ENCODE data around the gene FBXO36.
"Not testable (repeated sequence)": the region's sequence is repeated elsewhere in the genome, so short reads cannot be mapped to it uniquely, and the experiment has no call there.

FBXO36 gene, protein sequence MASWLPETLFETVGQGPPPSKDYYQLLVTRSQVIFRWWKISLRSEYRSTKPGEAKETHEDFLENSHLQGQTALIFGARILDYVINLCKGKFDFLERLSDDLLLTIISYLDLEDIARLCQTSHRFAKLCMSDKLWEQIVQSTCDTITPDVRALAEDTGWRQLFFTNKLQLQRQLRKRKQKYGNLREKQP

GRCh38 chr2:229922449-229923386, at the start of gene FBXO36:
TSS of gene FBXO36 (plus strand) at chr2:229922503. CDS start at chr2:229922514, 11 bp downstream.
- no peak for DNase-seq

DNA sequence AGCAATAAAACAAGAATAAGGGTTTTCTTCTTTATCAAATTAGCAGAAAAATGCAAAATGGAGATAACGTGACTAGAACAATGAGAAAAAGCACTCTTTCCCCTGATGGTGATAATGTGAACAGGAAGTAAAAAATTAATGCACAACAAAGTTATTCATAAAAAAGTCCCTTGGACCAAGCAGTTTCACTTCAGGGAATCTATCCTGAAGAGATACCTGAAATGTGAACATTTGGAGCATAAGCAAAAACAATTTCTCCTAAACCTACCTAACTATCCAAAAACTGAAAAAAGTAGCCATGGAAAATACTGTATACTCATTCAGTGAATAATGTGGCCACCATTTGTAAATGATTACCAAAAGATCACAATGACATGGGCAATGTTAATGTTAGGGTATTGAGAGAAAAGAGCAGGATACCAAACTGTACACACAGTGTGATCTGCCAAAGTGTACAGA, 49.2 kb upstream of the FBXO36 start:
- no peak for DNase-seq

DNA sequence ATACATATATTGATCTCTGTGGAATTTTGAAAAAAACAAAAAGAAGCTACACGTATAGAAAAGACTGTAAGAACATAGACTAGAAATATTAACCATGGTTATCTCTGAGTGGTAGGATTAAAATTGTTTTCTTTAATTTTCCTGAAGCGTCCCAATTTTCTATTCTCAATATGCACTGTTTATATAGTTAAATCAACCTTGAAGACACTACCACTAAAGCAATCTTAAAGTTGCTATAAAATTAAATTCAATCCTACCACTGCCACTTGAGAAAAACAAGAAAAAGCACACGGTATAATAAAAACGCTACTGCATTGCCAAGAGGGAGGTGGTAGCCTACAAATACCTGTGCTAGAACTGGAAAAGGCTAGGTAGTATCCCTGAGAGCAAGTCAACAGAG, 47.7 kb upstream of the FBXO36 start:
- no peak for DNase-seq

- DNase-seq = no peak
Observed at GRCh38 chr2:229875549-229875948, 46.8 kb upstream of the FBXO36 start.

DNA sequence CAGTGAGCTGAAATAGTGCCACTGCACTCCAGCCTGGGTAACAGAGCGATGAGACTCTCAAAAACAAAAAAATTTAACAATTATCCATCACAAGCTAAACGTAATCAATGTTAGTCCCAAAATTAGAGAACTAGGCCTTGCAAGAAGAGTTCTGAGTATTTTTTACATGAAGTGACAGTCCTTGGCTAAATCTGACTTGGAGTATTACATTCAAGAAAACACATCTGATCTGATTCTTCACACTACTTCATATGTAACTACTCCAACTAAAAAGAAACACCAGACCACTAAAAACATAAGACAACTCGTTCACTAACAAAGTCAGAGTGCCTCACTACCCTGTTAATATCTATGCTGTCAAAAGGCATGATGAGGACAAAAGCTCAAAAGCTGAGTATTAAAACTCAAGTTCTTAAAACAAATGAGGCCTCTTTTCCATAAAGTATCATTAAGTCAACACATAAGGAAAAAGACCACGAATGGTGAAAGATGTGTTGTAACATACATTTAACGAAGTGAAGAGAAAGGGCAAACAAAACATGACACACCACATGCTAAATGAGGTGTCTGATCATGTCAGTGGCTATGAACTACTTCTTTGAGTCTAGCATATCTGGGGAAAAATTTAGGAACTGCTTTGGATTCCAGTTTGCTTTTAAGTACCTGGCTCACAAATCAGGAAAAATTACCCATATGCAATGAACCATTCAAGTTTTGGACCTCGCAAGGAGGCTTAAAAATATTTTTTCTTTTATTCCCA, 42.9 kb upstream of the FBXO36 start:
- no peak for DNase-seq

DNA sequence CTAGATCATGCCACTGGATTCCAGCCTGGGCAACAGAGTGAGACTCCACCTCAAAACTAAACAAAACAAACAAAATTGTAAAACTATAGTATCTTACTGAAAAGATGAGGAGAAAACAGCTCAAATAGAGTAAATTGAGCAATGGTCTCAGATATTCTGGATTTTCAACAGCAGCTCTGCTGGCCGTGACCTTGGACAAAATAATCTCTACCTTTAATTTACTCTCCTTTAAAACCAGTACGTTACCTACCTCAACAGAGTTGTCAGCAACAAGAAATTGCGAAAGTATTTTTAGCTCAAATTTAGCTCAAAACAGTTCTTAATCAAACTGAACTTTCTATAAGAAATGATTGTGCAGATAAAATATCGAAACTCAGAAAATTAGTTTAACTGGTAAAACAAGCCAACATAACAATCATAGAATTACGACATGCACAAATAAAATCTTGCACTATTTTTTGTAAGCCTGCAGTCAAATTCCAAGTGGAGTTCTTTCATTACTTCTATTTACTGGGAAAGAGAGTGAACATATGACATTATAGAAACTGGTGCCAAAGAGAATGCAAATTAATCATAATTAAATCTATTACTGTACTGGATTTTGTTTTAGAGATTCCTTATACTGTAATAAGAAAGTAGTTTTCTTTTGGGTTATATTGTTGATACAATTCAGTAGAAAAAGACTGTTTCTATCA, 41.3 kb upstream of the FBXO36 start:
- DNase-seq = no peak

DNA sequence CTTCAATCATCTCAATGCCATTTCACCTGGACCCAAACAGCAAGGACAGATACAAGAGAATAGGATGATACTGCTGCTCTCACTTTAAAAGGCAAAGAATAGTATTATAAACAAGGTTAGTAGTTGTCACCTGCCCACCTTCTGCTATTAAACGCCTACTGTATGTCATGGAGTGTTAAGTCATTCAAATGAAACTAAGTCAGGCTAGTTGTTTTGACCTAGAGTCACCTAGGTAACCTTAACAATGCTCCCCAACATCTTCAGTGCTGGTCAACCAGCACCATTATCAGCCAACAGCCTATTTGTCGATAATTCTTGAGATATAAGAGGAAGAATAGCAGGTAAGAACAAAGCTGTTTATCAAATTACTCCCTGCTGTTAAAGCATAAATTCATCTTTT, 39.7 kb upstream of the FBXO36 start:
- no peak for DNase-seq

- no peak for DNase-seq
Observed at GRCh38 chr2:229884775-229885699, 37.3 kb upstream of the FBXO36 start.

DNA sequence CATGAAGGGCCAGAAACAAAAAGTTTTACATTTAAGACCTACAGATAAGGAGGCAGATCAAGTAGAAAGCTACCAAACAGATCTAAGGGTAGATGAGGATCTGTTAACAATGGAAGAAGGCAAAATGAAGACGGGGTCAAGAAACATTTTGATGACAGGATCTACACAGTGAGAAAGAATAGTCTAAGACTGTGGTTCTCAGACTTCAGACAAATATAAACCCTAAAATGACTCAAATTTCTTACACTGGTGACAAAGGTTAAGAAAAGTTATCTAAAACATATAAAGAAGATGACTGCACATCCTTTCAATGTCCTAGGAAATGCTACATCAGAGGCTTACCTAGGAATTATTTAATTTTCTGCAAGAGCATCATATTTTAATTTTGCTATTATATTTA, 34.9 kb upstream of the FBXO36 start:
- DNase-seq = no peak

- DNase-seq = no peak
Observed at GRCh38 chr2:229888031-229888430, 34.3 kb upstream of the FBXO36 start.

GRCh38 chr2:229889023-229889422, 33.3 kb upstream of the FBXO36 start:
- DNase-seq = no peak

- no peak for DNase-seq
Observed at GRCh38 chr2:229896857-229897256, 25.4 kb upstream of the FBXO36 start.

DNA sequence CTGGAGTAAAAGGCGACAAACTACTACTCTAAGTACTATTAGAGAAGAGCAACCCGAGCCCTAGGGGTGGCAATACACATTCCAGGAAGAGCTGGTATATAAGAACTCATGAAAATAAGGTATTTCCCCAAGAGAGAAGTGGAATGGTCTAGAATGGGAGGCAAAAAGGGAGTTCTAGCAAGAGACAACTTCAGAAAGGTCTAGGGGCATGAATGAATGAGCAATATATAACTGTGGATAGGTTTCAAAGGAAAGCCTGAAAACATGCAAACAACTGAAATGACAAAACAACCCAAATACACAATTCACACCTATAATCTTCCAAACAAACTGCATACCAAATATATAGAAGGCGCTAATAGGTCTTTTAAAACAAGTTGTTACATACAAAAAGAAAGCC, 22.7 kb upstream of the FBXO36 start:
- no peak for DNase-seq

GRCh38 chr2:229900012-229900411, 22.3 kb upstream of the FBXO36 start:
- DNase-seq = no peak

GRCh38 chr2:229900514-229900913, 21.8 kb upstream of the FBXO36 start:
- not testable (repeated sequence) for DNase-seq

- DNase-seq = no peak
Observed at GRCh38 chr2:229901819-229902218, 20.5 kb upstream of the FBXO36 start.

GRCh38 chr2:229903037-229903436, 19.3 kb upstream of the FBXO36 start:
- DNase-seq = no peak

DNA sequence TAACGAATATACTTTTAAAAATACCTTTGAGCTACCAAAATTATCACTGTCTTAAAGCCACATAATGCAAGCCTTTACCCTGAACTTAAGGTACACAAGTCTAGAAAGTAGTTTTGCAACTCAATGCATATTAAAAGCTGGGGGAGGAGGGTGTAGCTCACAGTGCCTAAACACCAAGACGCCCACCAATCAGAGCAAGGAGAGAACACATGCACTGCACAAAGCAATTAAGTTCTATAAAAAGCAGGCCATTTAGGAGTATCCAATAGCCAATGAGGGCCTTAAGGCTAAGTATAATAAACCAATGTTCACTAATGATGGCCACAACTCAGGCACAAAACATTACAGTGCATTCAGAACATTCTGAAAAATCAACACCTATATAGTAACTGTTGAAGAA, 16.7 kb upstream of the FBXO36 start:
- no peak for DNase-seq

GRCh38 chr2:229909090-229909489, 13.2 kb upstream of the FBXO36 start:
- no peak for DNase-seq

DNA sequence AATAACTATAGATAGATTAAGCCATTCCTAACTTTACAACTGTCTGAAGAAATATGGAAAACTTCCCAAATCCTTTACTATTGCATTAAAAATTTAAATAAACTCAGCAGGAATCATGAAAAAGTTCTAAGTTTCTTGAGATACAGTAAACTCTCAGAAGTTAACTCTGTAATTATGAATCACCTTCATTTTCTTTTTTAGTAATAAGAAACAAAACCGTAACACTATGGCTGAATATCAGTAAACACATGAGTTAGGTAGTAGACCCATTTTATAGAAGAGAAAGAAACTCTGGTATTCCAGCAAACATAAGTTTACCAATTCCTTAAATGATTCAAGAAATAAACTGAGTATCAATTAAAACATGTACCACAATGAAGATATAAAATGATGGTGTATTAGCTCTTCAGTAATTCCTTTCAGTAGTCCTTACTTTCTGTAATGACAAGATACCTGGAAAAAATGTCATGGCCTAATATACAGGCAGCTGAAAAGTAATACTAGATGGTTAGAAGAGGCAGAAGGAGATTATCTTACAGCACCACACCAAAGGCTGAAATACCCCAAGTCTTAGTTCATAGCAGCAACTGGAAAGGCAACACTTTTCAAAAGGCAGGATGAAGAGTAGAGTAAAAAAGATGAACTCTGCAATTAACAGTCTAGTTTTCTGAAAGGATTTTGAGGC, 12.0 kb upstream of the FBXO36 start:
- DNase-seq = no peak

- no peak for DNase-seq
Observed at GRCh38 chr2:229910832-229911412, 11.4 kb upstream of the FBXO36 start.

Measured in SIG-M5 (cell line).